Effector CD8-positive, alpha-beta T cell (primary cell): ENCODE data around the gene MIER2.
"Not testable (repeated sequence)": the region's sequence is repeated elsewhere in the genome, so short reads cannot be mapped to it uniquely, and the experiment has no call there.

Experiments
- DNase-seq: peaks from one replicate; lab custom pipeline; 2025; lab: John Stamatoyannopoulos, UW

The MIER2 gene

GRCh38 chr19:362154-362553 lies 17.6 kb upstream of the MIER2 start:
- DNase-seq: no peak

- no peak for DNase-seq
These were observed 15.0 kb upstream of the MIER2 start for GRCh38 chr19:359653-359925.

GRCh38 chr19:355536-355935 lies 10.9 kb upstream of the MIER2 start:
- DNase-seq: not testable (repeated sequence)

- no peak for DNase-seq
These were observed 10.5 kb upstream of the MIER2 start for GRCh38 chr19:355134-355533.

GRCh38 chr19:351976-352625 lies 7.5 kb upstream of the MIER2 start:
- no peak for DNase-seq

- DNase-seq: no peak
These were observed 3.6 kb upstream of the MIER2 start for GRCh38 chr19:347946-348861.

- no peak for DNase-seq
These were observed 804 bp upstream of the MIER2 start for GRCh38 chr19:345320-345879.

GRCh38 chr19:343941-344624 lies 513 bp downstream of the MIER2 start:
- peak; percentile 42 for DNase-seq

- DNase-seq: no peak
These were observed 1.1 kb downstream of the MIER2 start for GRCh38 chr19:343451-343931.

- DNase-seq: no peak
These were observed 1.7 kb downstream of the MIER2 start for GRCh38 chr19:342801-343421.

GRCh38 chr19:342128-342455 lies 2.5 kb downstream of the MIER2 start:
- DNase-seq: no peak

- no peak for DNase-seq
These were observed 3.0 kb downstream of the MIER2 start for GRCh38 chr19:341386-342127.

- DNase-seq: no peak
These were observed 3.8 kb downstream of the MIER2 start for GRCh38 chr19:340620-341385.

- no peak for DNase-seq
These were observed 5.2 kb downstream of the MIER2 start for GRCh38 chr19:339262-339887.

GRCh38 chr19:338421-338820 lies 6.2 kb downstream of the MIER2 start:
- DNase-seq: no peak

- DNase-seq: no peak
These were observed 8.5 kb downstream of the MIER2 start for GRCh38 chr19:336067-336614.

- DNase-seq: no peak
These were observed 9.0 kb downstream of the MIER2 start for GRCh38 chr19:335486-336066.

- no peak for DNase-seq
These were observed 9.5 kb downstream of the MIER2 start for GRCh38 chr19:335072-335471.

GRCh38 chr19:334296-335071 lies 10.1 kb downstream of the MIER2 start:
- DNase-seq: no peak
